ENCODE results near the gene OR2T1.
"Not testable (repeated sequence)": the region's sequence is repeated elsewhere in the genome, so short reads cannot be mapped to it uniquely, and the experiment has no call there.

OR2T1 gene

DNA sequence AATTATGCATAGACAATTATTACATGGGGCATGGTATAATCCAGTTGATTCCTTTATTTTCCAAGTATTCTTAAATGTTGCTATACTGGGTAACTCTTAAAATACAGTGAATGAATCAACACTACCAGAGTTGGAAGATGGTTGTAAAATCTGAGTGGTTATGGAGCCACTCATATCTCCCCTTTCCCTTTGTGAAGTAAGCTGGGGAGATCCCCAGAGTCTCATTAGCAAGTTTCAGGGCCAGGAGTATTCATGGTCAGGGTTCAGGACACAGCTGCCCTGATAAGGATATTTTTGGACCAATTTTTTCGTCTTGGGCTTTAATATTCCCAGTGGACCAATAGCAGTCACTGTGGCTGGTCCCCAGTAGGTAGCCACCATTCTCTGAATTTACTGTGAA, 35.8 kb downstream of the OR2T1 start:
- not testable (repeated sequence) for DNase-seq

DNA sequence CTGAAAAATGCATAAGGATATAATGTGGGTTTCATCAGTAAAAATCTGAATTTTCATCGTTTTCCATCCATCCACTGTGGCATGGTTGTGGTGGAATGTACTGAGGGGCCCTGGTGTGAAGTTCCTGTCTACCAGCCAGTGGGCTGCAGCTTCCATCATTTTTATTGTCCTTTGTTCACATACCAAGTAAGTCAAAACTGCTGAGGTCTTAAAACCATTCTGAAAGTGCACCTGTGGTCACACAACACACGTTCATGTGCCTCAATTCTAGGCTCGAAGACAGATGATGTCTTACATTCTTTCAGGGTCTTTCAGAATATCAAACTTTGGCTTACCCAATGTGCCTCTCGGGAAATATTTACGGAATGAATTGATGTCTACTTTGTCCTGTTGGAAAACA, 36.4 kb downstream of the OR2T1 start:
- DNase-seq, result not testable (repeated sequence)

DNA sequence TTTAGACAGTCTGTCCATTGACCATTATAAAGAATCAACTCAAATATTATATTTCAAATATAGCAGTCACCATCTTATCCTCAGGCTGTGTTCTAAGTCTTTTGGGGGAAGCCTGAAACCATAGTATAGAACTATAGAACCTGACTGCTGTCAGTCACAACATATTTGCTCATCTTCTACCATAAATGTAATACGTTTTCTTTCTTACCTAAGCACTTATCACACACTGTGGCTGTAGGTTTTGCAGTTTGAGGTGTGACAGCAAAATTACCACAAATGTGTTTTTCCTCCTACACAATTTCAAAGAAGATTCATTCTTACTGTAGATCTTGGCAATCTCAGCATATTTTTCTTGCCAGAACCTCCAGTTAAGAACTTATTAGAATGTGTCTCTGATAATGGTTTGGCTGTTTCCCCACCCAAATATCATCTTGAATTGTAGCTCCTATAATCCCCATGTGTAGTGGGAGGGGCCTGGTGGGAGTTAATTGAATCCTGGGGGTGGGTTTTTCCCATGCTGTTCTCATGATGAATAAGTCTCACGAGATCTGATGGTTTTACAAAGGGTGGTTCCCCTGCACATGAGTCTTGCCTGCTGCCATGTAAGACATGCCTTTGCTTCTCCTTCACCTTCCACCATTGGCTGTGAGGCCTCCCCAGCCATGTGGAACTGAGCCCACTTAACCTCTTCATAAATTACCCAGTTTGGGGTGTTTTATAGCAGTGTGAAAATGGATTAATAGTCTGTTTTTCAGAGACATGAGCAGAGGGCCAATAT, 39.8 kb downstream of the OR2T1 start:
- not testable (repeated sequence) for DNase-seq

DNA sequence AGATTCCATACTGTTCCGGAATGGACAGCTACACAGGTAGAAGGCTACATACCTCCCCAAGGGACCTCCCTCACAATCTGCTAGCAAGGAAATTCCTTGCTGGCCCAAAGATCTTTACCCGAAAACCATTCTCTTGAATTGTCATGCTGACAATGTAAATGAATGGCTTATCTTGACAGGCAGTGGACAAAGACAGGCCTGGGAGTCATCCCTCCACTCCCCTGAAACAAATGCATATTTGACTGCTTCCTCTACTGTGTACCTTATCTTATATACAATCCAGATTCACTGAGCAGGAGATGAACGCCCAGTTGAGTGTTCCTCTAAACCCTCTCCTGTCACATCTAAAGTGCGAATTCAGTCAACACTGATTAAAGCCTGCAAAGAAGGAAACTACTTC, 41.8 kb downstream of the OR2T1 start:
- not testable (repeated sequence) for DNase-seq

DNA sequence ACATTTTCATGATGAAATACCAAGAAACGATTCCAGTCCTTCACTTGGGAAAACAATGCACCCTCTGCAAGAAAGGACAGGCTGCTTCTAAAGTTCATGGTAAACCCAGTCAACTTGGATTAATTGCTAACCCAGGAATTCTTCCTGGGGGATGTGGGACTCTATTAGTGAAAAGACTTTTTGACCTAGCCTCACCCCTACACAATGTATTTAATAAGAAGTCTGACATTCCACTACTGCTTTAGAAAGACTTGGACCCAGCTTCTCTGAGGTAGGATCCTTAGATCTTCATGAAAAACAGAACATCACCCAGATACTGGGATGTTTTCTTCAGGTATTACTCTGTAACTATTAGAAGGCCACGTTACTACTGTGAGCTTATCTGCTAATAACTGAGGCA, 42.6 kb downstream of the OR2T1 start, which contains the start of gene OR2T2:
OR2T2 (plus strand) TSS at position 239 of the 400 bp plus-strand sequence. CDS start 7,161 bp downstream, outside the sequence.
- not testable (repeated sequence) for DNase-seq

DNA sequence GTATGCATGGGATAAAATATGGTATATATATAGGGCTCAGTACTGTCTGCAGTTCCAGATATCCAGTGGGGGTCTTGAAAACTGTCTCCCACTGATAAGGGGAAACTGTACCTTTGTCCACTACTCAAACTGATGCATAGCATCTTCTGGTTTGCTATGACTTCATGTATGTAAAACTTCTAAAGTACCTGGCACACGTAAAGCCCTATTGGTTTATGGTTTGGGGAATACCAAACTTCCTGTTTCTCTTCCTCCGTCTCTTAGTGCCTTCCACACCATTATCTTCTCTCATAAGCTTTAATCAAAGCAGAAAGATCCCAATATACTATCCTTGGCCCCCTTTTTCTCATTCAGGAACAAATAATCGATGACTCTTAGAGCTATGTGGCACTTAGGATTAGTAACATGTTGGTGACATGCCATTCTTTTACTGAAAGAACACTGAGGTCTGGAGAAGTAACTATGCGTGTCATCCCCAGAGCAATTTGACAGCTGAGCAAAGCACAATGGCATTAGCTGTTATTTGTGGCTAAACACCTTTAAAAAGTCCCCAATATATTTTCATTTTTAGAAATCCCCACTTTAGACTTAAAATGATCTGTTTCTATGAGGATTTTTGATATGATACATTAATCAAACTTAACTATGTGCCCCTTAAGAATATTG, 45.7 kb downstream of the OR2T1 start:
- not testable (repeated sequence) for DNase-seq

DNA sequence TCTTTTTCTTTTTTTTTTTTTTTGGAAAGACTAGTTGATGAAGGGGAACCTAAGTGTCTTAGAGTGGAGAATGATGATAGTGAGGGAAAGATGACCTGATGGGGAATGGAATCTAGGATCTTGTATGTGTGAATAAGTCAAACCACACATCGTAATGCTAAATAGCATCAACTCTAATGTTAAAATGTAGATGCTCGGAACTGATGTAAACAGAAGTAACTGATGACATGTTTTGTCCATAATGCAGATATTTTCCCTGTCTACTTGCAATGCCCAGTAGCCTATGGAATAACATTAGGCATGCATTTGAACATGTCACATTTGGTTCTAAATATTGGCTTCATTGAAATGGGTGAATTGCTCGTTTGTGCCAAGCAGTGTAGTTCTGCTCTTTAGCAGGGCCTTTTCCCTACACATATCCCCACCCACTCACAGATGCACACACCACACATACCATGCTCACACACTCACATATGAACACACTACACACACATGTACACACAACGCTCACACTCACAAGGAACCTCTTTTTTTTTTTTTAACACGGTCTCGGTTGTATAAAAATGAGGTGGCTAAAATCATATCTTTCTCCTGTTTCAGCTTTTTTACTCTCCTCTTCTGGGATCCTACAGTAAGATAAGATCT, 47.1 kb downstream of the OR2T1 start:
- not testable (repeated sequence) for DNase-seq

DNA sequence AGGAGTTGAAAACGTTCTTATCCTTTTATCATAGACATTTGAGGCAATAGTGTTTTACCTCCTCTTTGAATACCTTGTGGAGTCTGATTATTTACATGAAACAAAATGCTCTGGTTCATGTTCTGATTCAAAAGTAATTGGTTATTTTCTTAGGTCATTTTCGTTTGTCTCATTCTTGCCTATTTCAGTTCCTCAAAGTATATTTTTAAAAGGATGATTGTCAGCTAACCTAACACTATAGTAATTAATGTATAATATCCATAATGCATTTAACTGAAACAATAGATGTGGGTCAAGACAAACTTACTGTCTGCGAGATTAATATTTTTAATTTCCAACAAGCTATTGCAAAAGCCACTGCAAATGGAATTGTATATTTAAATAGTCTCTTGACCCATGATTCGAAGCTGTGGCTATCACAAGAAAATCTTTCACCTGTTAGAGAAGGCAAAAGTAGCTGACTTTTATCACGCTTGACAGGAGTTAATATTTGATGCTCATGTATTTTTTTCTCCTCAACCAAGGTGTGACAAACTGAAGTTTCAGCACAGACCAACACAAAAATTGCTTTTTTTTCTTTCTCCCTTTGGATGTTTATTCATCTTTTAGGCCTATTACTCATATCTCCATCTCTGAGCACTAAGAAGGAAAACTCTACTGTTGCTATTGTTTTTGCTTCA, 47.8 kb downstream of the OR2T1 start:
- DNase-seq, result not testable (repeated sequence)

DNA sequence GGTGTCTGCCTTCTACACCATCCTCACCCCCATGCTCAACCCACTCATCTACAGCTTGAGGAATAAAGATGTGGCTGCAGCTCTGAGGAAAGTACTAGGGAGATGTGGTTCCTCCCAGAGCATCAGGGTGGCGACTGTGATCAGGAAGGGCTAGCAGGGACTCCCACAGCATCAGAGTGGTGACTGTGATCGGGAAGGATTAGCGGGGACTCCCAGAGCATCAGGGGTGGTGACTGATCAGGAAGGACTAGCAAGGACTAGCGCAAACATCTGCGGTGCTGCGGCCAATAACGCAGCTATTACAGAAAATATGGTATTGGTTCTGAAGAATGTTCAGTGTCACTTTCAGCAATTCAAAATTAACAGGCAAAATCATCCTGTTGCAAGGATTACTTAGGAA, 50.8 kb downstream of the OR2T1 start:
- not testable (repeated sequence) for DNase-seq

DNA sequence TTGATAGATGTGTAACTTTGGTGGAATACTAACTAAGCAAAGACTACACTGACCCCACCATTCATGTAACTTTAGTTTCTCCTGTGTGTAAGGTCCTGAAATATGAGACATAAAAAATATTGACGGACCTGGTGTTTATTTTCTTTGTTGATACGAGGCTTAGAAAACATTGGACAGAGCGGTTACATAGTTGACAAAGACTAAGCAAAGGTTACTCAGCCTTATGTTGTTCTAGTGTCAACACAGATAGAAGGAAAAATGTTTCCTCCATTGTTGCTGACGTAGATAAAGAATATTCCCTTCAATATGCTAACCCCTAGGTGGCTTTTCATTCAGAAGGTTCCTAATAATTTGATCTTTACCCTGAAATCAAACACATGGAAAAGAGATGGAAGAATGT, 52.2 kb downstream of the OR2T1 start:
- DNase-seq, result not testable (repeated sequence)

DNA sequence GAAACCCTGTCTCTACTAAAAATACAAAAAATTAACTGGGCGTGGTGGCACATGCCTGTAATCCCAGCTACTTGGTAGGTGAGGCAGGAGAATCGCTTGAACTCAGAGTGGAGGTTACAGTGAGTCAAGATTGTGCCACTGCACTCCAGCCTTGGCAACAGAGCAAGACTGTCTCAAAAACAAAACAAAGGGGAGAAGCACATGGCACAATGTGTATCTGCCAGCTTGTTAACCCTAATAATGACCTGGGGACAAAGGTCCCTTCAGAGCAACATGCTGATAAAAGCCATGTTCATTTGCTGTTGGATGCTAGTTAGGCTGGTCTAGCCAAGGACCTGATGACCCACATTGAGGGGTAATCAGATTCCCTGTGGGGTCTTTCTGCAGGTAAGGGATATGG, 53.8 kb downstream of the OR2T1 start:
- DNase-seq, result not testable (repeated sequence)

Measured in activated CD4-positive, alpha-beta T cell treated with anti-CD3 and anti-CD28 coated beads for 4 hours (primary cell).